Hematopoietic multipotent progenitor cell treated with erythropoietin and hydrocortisone succinate and interleukin-3 and kit ligand, for 15 days (in vitro differentiated cells): ENCODE results near the gene FFAR3.
"Not testable (repeated sequence)": the region's sequence is repeated elsewhere in the genome, so short reads cannot be mapped to it uniquely, and the experiment has no call there.

ENCODE experiments used
- DNase-seq: peaks from one replicate; pipeline ENCODE4 v3.0.0-alpha.2; 2015; ENCODE audit warnings: low spot score

FFAR3 gene

GRCh38 chr19:35375505-35376307 is 17.4 kb downstream of the FFAR3 start:
- DNase-seq = no peak

- no peak for DNase-seq
Observed at GRCh38 chr19:35377656-35378055, 19.4 kb downstream of the FFAR3 start.

GRCh38 chr19:35378356-35378755 is 20.1 kb downstream of the FFAR3 start:
- DNase-seq = no peak

- DNase-seq = not testable (repeated sequence)
Observed at GRCh38 chr19:35379545-35379944, 21.3 kb downstream of the FFAR3 start.

GRCh38 chr19:35379992-35380391 is 21.7 kb downstream of the FFAR3 start:
- no peak for DNase-seq

GRCh38 chr19:35380450-35381124 is 22.3 kb downstream of the FFAR3 start:
- DNase-seq = peak; percentile 44

GRCh38 chr19:35381318-35381717 is 23.1 kb downstream of the FFAR3 start:
- DNase-seq = no peak

- DNase-seq = no peak
Observed at GRCh38 chr19:35381926-35382325, 23.7 kb downstream of the FFAR3 start.

GRCh38 chr19:35383536-35383935 is 25.3 kb downstream of the FFAR3 start:
- no peak for DNase-seq

GRCh38 chr19:35388277-35389054 is 30.2 kb downstream of the FFAR3 start:
- DNase-seq = peak; percentile 11

GRCh38 chr19:35389192-35389861 is 31.1 kb downstream of the FFAR3 start:
- DNase-seq = peak; percentile 29

GRCh38 chr19:35392742-35393715 is 34.8 kb downstream of the FFAR3 start:
- no peak for DNase-seq

- DNase-seq = no peak
Observed at GRCh38 chr19:35395382-35396199, 37.3 kb downstream of the FFAR3 start.

GRCh38 chr19:35396240-35396885 is 38.1 kb downstream of the FFAR3 start:
- no peak for DNase-seq

- DNase-seq = no peak
Observed at GRCh38 chr19:35397064-35397463, 38.8 kb downstream of the FFAR3 start.

GRCh38 chr19:35398570-35398969 is 40.3 kb downstream of the FFAR3 start:
- DNase-seq = no peak

- DNase-seq = no peak
Observed at GRCh38 chr19:35399231-35399630, 41.0 kb downstream of the FFAR3 start.

GRCh38 chr19:35399948-35400772 is 41.9 kb downstream of the FFAR3 start:
- no peak for DNase-seq

GRCh38 chr19:35400773-35401100 is 42.5 kb downstream of the FFAR3 start:
- DNase-seq = no peak
